Measurements from ENCODE around the gene ZMAT3. TPM values are rescaled to one million over a fixed set of nuclear protein-coding genes. Genes with fewer than 3 reads are reported as not detected.
A peak's percentile ranks its signal among the peaks of the same experiment; 100 is the strongest.

ZMAT3 gene
- total RNA-seq, 1 experiment from 2014 or later, result 53.6 TPM

- DNase-seq (ENCODE audit: low read depth), result peak; percentile 66
These were observed 44.2 kb downstream of the ZMAT3 start for GRCh38 chr3:179027326-179027900.

GRCh38 chr3:179026636-179027035, 45.0 kb downstream of the ZMAT3 start:
- DNase-seq (ENCODE audit: low read depth), result no peak

- DNase-seq (ENCODE audit: low read depth), result no peak
These were observed 50.3 kb downstream of the ZMAT3 start for GRCh38 chr3:179021119-179021903.

- DNase-seq (ENCODE audit: low read depth), result no peak
These were observed 51.5 kb downstream of the ZMAT3 start for GRCh38 chr3:179020112-179020511.

- DNase-seq (ENCODE audit: low read depth), result no peak
These were observed 52.8 kb downstream of the ZMAT3 start for GRCh38 chr3:179018808-179019207.

- no peak for DNase-seq (ENCODE audit: low read depth)
These were observed 54.5 kb downstream of the ZMAT3 start for GRCh38 chr3:179016979-179017670.

GRCh38 chr3:179015551-179016020, 56.0 kb downstream of the ZMAT3 start:
- DNase-seq (ENCODE audit: low read depth), result peak; percentile 88

GRCh38 chr3:179005706-179006105, 65.9 kb downstream of the ZMAT3 start:
- no peak for DNase-seq (ENCODE audit: low read depth)

- DNase-seq (ENCODE audit: low read depth), result no peak
These were observed 66.4 kb downstream of the ZMAT3 start for GRCh38 chr3:179005213-179005612.

- no peak for DNase-seq (ENCODE audit: low read depth)
These were observed 71.0 kb downstream of the ZMAT3 start for GRCh38 chr3:179000659-179001058.

- peak; percentile 14 for DNase-seq (ENCODE audit: low read depth)
These were observed 71.5 kb downstream of the ZMAT3 start for GRCh38 chr3:179000144-179000543.

- DNase-seq (ENCODE audit: low read depth), result no peak
These were observed 75.2 kb downstream of the ZMAT3 start for GRCh38 chr3:178996399-178996798.

GRCh38 chr3:178990293-178990692, 81.3 kb downstream of the ZMAT3 start:
- no peak for DNase-seq (ENCODE audit: low read depth)

- no peak for DNase-seq (ENCODE audit: low read depth)
These were observed 81.8 kb downstream of the ZMAT3 start for GRCh38 chr3:178989821-178990220.

- peak; percentile 10 for DNase-seq (ENCODE audit: low read depth)
These were observed 83.9 kb downstream of the ZMAT3 start for GRCh38 chr3:178987745-178988144.

- DNase-seq (ENCODE audit: low read depth), result no peak
These were observed 85.2 kb downstream of the ZMAT3 start for GRCh38 chr3:178986456-178986855.

- no peak for DNase-seq (ENCODE audit: low read depth)
These were observed 89.5 kb downstream of the ZMAT3 start for GRCh38 chr3:178982137-178982536.

GRCh38 chr3:178975320-178975719, 96.3 kb downstream of the ZMAT3 start:
- no peak for DNase-seq (ENCODE audit: low read depth)

- no peak for DNase-seq (ENCODE audit: low read depth)
These were observed 100.0 kb downstream of the ZMAT3 start for GRCh38 chr3:178971614-178972013.

GRCh38 chr3:178969004-178969700, 102.5 kb downstream of the ZMAT3 start:
- no peak for DNase-seq (ENCODE audit: low read depth)

Measured in LHCN-M2 (cell line).